Vagina (tissue), 2 donors: ENCODE data around the gene FAM236A.
"Not testable (repeated sequence)": the region's sequence is repeated elsewhere in the genome, so short reads cannot be mapped to it uniquely, and the experiment has no call there.

Experiments
- POLR2A ChIP-seq, 2 donors: fragments of 450-650 bp; IDR thresholded peaks; one replicate each; pipeline ENCODE4 v1.6.1; 2017; ENCODE audit warnings: antibody characterized with exemption in 2 of 2, mild to moderate bottlenecking in 2 of 2, moderate library complexity in 2 of 2
- TF ChIP-seq, protein P1 (sequence below), 3 experiments: fragments of 450-650 bp in 2 of 3; fragments of 200-600 bp in 1 of 3; sonication (generic) in 1 of 3; IDR thresholded peaks; one replicate each; pipeline ENCODE4 v1.5.1; 2017 to 2019; ENCODE audit warnings: antibody characterized with exemption in 3 of 3, mild to moderate bottlenecking in 2 of 3, moderate library complexity in 2 of 3

DNA sequence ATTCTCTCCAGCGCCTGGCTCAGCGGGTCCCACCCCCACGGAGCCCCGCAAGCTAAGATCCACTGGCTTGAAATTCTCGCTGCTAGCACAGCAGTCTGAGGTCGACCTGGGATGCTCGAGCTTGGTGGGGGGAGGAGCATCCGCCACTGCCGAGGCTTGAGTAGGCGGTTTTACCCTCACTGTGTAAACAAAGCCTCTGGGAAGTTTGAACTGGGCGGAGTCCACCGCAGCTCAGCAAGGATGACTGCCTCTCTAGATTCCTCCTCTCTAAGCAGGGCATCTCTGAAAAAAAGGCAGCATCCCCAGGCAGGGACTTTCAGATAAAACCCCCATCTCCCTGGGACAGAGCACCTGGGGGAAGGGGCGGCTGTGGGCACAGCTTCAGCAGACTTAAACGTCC is 48.3 kb upstream of the FAM236A start:
- TF ChIP-seq, protein P1, sequence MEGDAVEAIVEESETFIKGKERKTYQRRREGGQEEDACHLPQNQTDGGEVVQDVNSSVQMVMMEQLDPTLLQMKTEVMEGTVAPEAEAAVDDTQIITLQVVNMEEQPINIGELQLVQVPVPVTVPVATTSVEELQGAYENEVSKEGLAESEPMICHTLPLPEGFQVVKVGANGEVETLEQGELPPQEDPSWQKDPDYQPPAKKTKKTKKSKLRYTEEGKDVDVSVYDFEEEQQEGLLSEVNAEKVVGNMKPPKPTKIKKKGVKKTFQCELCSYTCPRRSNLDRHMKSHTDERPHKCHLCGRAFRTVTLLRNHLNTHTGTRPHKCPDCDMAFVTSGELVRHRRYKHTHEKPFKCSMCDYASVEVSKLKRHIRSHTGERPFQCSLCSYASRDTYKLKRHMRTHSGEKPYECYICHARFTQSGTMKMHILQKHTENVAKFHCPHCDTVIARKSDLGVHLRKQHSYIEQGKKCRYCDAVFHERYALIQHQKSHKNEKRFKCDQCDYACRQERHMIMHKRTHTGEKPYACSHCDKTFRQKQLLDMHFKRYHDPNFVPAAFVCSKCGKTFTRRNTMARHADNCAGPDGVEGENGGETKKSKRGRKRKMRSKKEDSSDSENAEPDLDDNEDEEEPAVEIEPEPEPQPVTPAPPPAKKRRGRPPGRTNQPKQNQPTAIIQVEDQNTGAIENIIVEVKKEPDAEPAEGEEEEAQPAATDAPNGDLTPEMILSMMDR (IDR thresholded peaks at IDR 0.05), result not testable (repeated sequence)
- TF ChIP-seq POLR2A (IDR thresholded peaks at IDR 0.05), result not testable (repeated sequence)
